CD4-positive, alpha-beta T cell treated with Interleukin-6 for 4 hours (primary cell): ENCODE data around the gene TRAK1.

Source experiments
- DNase-seq: peaks from one replicate; pipeline ENCODE4 v3.0.0-alpha.2; 2020; ENCODE audit warnings: mixed read lengths

TRAK1 gene

GRCh38 chr3:42216302-42216701 is 125.1 kb downstream of the TRAK1 start:
- no peak for DNase-seq

- peak; percentile 54 for DNase-seq
These were observed 125.8 kb downstream of the TRAK1 start for GRCh38 chr3:42216931-42217333.

- no peak for DNase-seq
These were observed 129.4 kb downstream of the TRAK1 start for GRCh38 chr3:42220436-42221121.

- DNase-seq, result no peak
These were observed 132.0 kb downstream of the TRAK1 start for GRCh38 chr3:42222942-42223693.

DNA sequence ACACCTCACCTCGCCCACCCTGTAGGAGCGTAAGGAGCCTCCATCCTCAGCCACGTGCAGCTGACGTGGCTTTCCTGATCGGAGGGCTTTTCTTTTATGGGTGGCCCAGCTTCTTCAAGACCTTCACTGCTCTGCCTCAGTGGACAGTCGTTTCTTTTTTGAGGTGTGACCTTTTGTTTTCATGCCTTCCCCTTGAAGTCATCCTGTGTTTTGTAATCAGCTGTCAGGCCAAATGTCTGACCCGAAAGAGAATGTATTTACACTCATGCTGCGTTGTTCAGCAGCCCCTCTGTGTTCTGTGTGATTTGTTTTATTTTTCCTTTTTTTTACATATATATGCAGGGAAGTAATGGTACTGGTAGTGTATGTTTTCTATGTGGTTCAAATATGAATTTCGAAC is 133.0 kb downstream of the TRAK1 start:
- no peak for DNase-seq

DNA sequence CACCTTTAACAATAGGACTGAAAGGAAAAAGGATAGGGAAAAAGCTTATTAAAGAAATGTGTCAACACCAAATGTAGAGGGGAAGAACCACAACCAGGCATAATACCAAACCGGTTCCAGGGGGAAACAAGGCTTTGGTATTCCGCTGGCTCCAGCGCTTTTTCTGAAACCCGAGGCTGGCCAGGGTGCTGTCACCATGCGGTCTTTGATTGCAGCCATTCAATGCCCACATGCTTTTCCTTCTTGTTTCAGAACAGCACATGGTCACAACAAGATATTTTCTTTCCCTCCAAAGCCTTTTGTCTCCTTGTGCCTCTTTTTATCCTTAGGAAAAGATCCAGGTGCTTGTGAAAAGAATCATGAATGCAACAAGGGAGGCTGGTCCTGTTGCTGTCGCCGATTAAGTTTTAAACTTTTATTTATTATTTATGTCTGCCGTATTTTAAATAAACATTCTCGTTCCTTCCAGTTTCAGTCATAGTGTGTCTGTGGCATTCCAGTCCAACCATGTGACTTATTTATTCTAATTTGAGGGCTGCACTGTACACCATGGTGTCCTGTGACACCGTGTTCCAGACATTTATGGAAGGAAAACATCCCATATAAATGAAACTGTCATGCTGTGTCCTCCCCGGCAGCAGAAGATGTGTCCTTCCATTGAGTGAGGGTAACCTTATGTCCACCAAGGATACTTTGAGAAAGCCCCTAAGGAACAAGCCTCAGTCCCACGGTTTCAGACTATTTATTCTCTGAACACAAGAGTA is 133.7 kb downstream of the TRAK1 start:
- DNase-seq, result no peak

- no peak for DNase-seq
These were observed 134.6 kb downstream of the TRAK1 start for GRCh38 chr3:42225486-42226363.

DNA sequence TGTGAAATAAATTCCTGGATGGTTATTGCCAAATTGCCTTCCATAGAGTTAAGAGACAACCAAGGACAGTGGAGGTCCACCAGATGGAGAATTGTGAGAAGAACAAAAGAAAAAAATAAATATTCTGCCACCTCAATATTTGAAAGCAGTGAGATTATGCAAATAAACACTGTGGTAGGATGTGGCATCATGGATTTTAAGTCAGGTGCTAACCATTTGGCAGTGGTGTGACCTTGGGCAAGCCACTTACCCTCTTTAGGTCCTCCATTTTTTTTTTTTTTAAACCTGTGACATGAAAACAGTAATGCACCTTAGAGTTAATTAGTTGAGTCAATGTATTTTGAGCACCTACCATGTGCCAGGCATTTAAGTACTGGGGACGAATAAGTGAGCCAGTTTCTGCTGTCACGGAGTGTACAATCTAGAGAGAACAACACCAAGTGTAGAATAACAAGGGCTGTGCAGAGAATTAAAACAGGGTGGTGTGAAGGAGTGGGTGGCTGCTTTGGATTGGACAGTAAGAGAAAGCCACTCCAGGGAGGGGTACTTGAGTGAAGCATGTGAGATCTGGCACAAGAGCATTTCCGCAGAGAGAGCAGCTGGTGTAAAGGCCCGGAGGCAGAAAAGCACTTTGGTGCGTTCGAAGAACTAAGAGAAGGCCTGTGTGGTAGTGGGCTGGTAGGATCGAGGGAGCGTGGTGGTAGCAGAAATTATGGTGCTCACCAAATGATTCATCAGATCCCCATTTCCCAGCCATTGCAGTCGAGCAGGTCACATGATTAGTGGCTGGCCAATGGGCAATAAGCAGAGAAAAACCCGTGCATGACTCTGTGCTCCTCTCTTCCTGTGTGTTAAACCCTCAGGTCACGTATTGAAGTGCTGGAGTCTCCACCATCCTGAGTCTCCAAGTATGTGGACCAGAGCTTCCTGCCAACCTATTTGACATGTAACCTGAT is 135.6 kb downstream of the TRAK1 start:
- no peak for DNase-seq

DNA sequence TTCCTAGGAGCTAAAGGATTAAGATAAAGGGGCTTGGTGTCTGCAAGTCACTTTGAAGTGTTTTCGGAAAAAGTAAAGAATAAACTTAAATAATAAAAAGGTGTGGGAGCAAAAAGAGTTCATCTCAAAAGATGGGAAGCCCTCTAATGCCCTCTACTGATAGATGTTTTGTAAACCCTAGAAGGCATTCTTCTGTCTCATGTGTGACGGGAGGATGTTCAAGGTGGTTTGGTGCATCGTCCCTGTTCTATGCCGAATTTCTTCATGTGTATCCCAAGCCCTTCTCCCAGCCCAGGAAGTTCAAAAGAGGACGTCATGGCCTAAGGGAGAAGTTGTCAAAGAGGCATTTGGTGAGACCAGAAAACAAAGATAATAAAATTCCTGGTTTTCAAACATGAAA is 137.6 kb downstream of the TRAK1 start:
- no peak for DNase-seq

- no peak for DNase-seq
These were observed 138.2 kb downstream of the TRAK1 start for GRCh38 chr3:42229266-42229941.

DNA sequence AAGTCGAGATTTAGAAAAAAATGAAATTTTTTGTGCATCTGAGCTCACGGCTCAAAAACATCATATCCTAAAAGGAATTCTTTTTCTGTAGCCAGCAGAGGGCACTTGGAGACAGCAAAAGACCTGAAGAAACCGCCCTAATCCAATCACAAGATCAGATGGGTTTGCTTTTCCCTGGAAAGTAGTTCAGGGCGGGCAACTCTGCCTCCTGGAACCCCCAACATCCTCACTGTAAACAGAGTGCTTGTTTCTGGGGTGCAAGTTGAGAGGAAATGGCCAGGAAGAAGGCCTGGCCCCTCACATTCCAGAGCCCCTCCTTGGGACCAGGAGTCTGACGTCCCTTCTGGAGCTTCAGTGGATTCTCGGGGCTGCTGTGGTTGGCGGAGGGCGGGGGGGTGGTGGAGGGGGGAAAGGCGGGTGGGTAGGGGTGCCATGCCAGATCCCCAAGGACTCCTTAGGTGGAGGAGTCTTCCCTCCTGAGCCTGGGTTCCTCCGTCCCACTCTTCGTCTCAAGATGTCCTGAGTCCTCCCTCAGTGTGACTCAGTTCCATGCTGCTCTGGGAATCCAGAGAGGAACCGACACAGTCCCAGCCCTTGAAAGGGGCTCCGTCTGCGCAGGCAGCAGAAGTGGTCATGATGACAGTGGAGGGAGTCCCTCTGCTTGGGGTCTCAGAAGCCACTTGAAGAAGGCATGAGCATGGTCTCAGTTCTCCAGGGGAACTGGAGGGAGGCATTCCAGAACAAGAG is 139.0 kb downstream of the TRAK1 start:
- no peak for DNase-seq

- no peak for DNase-seq
These were observed 139.7 kb downstream of the TRAK1 start for GRCh38 chr3:42230860-42231259.

GRCh38 chr3:42235532-42235931 is 144.4 kb downstream of the TRAK1 start:
- DNase-seq, result no peak

DNA sequence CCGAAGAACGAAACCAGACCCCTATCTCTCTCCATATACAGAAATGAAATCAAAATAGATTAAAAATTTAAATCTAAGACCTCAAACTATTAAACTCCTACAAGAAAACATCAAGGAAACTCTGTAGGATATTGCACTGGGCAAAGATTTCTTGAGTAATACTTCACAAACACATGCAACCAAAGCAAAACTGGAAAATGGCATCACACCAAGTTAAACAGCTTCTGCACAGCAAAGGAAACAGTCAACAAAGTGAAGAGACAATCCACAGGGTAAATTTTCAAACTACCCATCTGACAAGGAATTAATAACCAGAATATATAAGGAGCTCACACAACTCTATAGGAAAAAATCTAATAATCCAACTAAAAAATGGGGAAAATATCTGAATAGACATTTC is 145.5 kb downstream of the TRAK1 start:
- no peak for DNase-seq

GRCh38 chr3:42246091-42246490 is 154.9 kb downstream of the TRAK1 start:
- no peak for DNase-seq

- peak; percentile 58 for DNase-seq
These were observed 156.4 kb downstream of the TRAK1 start for GRCh38 chr3:42247576-42248027.

DNA sequence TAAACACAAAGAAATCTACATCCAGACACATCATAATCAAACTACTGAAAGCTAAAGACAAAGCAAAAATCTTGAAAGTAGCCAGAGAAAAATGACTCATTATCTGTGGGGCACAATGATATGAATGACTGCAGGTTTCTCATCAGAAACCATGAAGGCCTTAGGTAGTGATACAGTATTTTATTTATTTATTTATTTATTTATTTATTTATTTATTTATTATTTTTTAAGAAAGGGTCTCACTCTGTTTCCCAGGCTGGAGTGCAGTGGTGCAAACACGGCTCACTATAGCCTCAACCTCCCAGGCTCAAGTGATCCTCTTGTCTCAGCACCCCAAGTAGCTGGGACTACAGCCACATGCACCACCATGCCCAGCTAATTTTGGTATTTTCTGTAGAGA is 159.6 kb downstream of the TRAK1 start:
- no peak for DNase-seq

DNA sequence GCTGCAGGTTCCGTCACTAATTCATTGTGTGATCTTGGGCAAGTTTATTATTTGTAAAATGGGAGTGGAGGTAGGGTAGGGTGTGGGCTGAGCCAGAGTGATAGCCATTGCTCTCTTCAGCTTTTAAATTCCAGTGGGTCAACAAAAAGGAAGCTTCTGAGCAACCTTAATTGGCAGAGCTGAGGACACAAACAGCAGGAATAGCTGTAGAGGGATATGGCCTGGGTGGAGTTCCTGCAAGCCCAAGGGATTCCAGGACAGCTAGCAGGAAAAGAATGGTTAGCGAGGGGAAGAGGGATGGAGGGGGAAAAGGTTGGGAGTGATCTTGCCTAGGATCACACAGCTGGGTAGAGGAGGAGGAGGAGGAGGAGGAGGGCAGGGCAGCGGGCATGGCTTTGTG is 163.4 kb downstream of the TRAK1 start:
- DNase-seq, result no peak

GRCh38 chr3:42256135-42256819 is 165.1 kb downstream of the TRAK1 start:
- DNase-seq, result no peak

GRCh38 chr3:42257007-42257406 is 165.8 kb downstream of the TRAK1 start:
- DNase-seq, result no peak
